GM12878 (cell line): ENCODE measurements around the gene PIK3R3. TPM values are rescaled to one million over a fixed set of nuclear protein-coding genes. Genes with fewer than 3 reads are reported as not detected.
A peak's percentile ranks its signal among the peaks of the same experiment; 100 is the strongest.

ENCODE experiments used
- ATAC-seq: fragments of 200-7000 bp; cut with Tn5 transposase; 3 replicates; pipeline ENCODE4 v1.9.1; 2020; ENCODE audit warnings: mild to moderate bottlenecking, moderate library complexity
- BruUV-seq: library from RNA; stranded (reverse); fragments of 400-500 nt; replicated peaks from 2 replicates; lab custom pipeline; 2021; lab: Mats Ljungman, UMichigan
- CTCF ChIA-PET: fragments of 300-600 bp; sonication (Branson Sonifier 250); formaldehyde crosslinking; extraction: SDS; loops from one replicate; lab custom pipeline; 2021; ENCODE audit warnings: inconsistent platforms; lab: Yijun Ruan, JAX
- POLR2A ChIA-PET: fragments of 350-600 bp; formaldehyde crosslinking; extraction: SDS; loops from one replicate; lab custom pipeline; 2021; ENCODE audit warnings: inconsistent platforms; lab: Charles Lee
- RAD21 ChIA-PET: fragments of 300-600 bp; sonication (Branson Sonifier 250); formaldehyde crosslinking; loops from one replicate; lab custom pipeline; 2023; ENCODE audit warnings: antibody characterized with exemption; ENCODE audit not compliant: unreplicated experiment; lab: Charles Lee
- SMC1A ChIA-PET: fragments of 300-600 bp; sonication (Branson Sonifier 250); formaldehyde crosslinking; loops from one replicate; lab custom pipeline; 2023; ENCODE audit not compliant: unreplicated experiment, uncharacterized antibody; lab: Charles Lee
- DNase-seq: peaks from one replicate; pipeline ENCODE4 v3.0.0-alpha.2; 2011; ENCODE audit warnings: low read depth, low spot score
- FAIRE-seq: peaks from 3 replicates; lab custom pipeline; 2011; peaks lifted over from hg19 to GRCh38; lab: Jason Lieb, UNC
- H2AFZ ChIP-seq: 2 replicates; pipeline ENCODE4 v1.6.0; 2011; ENCODE audit warnings: low read depth, low read length, control low read depth; ENCODE audit not compliant: control insufficient read depth
- H3K27ac ChIP-seq: 2 replicates; pipeline ENCODE4 v1.5.1; 2011; ENCODE audit warnings: control low read depth; ENCODE audit not compliant: control insufficient read depth, insufficient read depth
- H3K27me3 ChIP-seq, 2 experiments: replicated peaks in 1 of 2; 2 replicates each; pipeline versions ENCODE4 v1.6.0 to v1.6.1; 2011; ENCODE audit warnings: low read length in 1 of 2; ENCODE audit not compliant: control insufficient read depth in 2 of 2, insufficient read depth in 2 of 2
- H3K36me3 ChIP-seq, 2 experiments: 2 replicates each; pipeline ENCODE4 v1.5.1; 2011; ENCODE audit warnings: low read length in 1 of 2; ENCODE audit not compliant: control insufficient read depth in 2 of 2, insufficient read depth in 2 of 2
- H3K4me1 ChIP-seq: 2 replicates; pipeline ENCODE4 v1.6.1; 2011; ENCODE audit warnings: mild to moderate bottlenecking, low read length, moderate library complexity, mixed read lengths; ENCODE audit not compliant: control insufficient read depth, insufficient read depth
- H3K4me2 ChIP-seq: 2 replicates; pipeline ENCODE4 v1.6.0; 2011; ENCODE audit warnings: control low read depth; ENCODE audit not compliant: control insufficient read depth, insufficient read depth
- H3K4me3 ChIP-seq: fragments of 200-600 bp; sonication (generic); 2 replicates; pipeline ENCODE4 v1.5.1; 2016
- H3K79me2 ChIP-seq: 2 replicates; pipeline ENCODE4 v1.6.0; 2011; ENCODE audit warnings: low read length; ENCODE audit not compliant: control insufficient read depth, insufficient read depth
- H3K9ac ChIP-seq: 2 replicates; pipeline ENCODE4 v1.8.0; 2011; ENCODE audit warnings: low read length, control low read depth, mixed read lengths; ENCODE audit not compliant: control insufficient read depth, insufficient read depth
- H3K9me3 ChIP-seq: replicated peaks from 3 replicates; pipeline ENCODE4 v1.5.1; 2011; ENCODE audit warnings: mild to moderate bottlenecking, low read length; ENCODE audit not compliant: control insufficient read depth, insufficient read depth
- H4K20me1 ChIP-seq: 2 replicates; pipeline ENCODE4 v1.6.0; 2011; ENCODE audit not compliant: control insufficient read depth, insufficient read depth
- BCL11A ChIP-seq: IDR thresholded peaks from 2 replicates; pipeline ENCODE4 v1.6.1; 2011; ENCODE audit warnings: low read depth, low read length
- CTCF ChIP-seq, 3 experiments: IDR thresholded peaks in 2 of 3; conservative IDR thresholded peaks in 1 of 3; 2 replicates each; pipeline ENCODE4 v1.5.1; 2011; ENCODE audit warnings: low read depth in 3 of 3, low read length in 3 of 3, mild to moderate bottlenecking in 3 of 3, control low read depth in 2 of 3, moderate library complexity in 2 of 3, inconsistent platforms in 1 of 3, mixed read lengths in 1 of 3; ENCODE audit not compliant: control insufficient read depth in 2 of 3, insufficient read depth in 1 of 3; ENCODE audit errors: extremely low read depth in 1 of 3
- E4F1 ChIP-seq: fragments of 450-650 bp; IDR thresholded peaks from 2 replicates; pipeline ENCODE4 v1.6.1; 2018; ENCODE audit warnings: borderline replicate concordance, mild to moderate bottlenecking; ENCODE audit not compliant: partially characterized antibody
- ESRRA ChIP-seq: IDR thresholded peaks from 2 replicates; pipeline ENCODE4 v1.6.1; 2012; ENCODE audit warnings: mild to moderate bottlenecking, low read length, improper control_type of control experiment
- IKZF2 ChIP-seq, 2 experiments: fragments of 450-650 bp; IDR thresholded peaks; 2 replicates each; pipeline ENCODE4 v1.6.1; 2017; ENCODE audit warnings: mild to moderate bottlenecking in 2 of 2, moderate library complexity in 2 of 2
- IRF4 ChIP-seq: IDR thresholded peaks from 2 replicates; pipeline ENCODE4 v1.6.1; 2011; ENCODE audit warnings: low read depth, low read length
- JUNB ChIP-seq: IDR thresholded peaks from 2 replicates; pipeline ENCODE4 v1.6.1; 2016; ENCODE audit warnings: antibody characterized with exemption, mild to moderate bottlenecking
- RBBP5 ChIP-seq: fragments of 200-600 bp; sonication (generic); conservative IDR thresholded peaks from 2 replicates; pipeline ENCODE4 v1.6.1; 2016
- SMAD5 ChIP-seq: IDR thresholded peaks from 2 replicates; pipeline ENCODE4 v1.6.1; 2016; ENCODE audit warnings: antibody characterized with exemption, low read depth
- ZBTB33 ChIP-seq: fragments of 450-650 bp; IDR thresholded peaks from 2 replicates; pipeline ENCODE4 v1.6.1; 2017; ENCODE audit warnings: mild to moderate bottlenecking
- ZNF384 ChIP-seq: IDR thresholded peaks from 2 replicates; pipeline ENCODE4 v1.6.1; 2012; ENCODE audit warnings: low read depth, mild to moderate bottlenecking, low read length, improper control_type of control experiment, borderline replicate concordance
- ZZZ3 ChIP-seq: IDR thresholded peaks from 2 replicates; pipeline ENCODE4 v1.6.1; 2011; ENCODE audit warnings: low read depth; ENCODE audit not compliant: control insufficient read depth, insufficient read length
- WGBS: methylation state at CpG from one replicate; pipeline ENCODE4 v1.1.6; 2016; ENCODE audit warnings: low lambda C conversion rate; ENCODE audit not compliant: insufficient replicate concordance, insufficient coverage; ENCODE audit errors: missing lambda C conversion rate; 5-methylcytosine and 5-hydroxymethylcytosine counted together
- in situ Hi-C: fragments of 300-500 bp; cut with MboI; formaldehyde crosslinking; loops from 9 replicates; pipeline ENCODE4 v1.14.3; 2018; ENCODE audit warnings: mixed read lengths
- intact Hi-C: fragments of 100-400 bp; cut with micrococcal nuclease; formaldehyde crosslinking; loops from one replicate; pipeline ENCODE4 v1.14.2; 2022; ENCODE audit not compliant: unreplicated experiment
- polyA plus RNA-seq, 11 experiments: library from polyadenylated mRNA; depleted of rRNA in 4 of 11; unstranded in 6 of 11; stranded (reverse) in 5 of 11; fragments of >200 nt; fragmentation: Nextera tagmentation in 4 of 11; fragmentation: Illumina TruSeq in 1 of 11; extraction: Ambion mirVana in 4 of 11; extraction: Trizol in 1 of 11; gene quantifications; 1 replicate in 1 of 11; 2 replicates in 10 of 11; pipeline versions ENCODE4 v1.2.1 to v1.2.3, GENCODE V29; 2011 to 2016; ENCODE audit warnings: inconsistent platforms in 2 of 11, missing spikeins in 2 of 11, low read depth in 1 of 11
- total RNA-seq, 4 experiments: library from RNA; depleted of rRNA in 3 of 4; stranded (reverse); fragments of >200 nt in 3 of 4; fragmentation: Illumina TruSeq in 1 of 4; extraction: Trizol in 1 of 4; gene quantifications; 2 replicates each; pipeline versions ENCODE4 v1.2.1 to v1.2.3, GENCODE V29; 2013 to 2021
- TF ChIP-seq, protein P1 (sequence below): fragments of 450-650 bp; IDR thresholded peaks from 2 replicates; pipeline ENCODE4 v1.6.1; 2018; ENCODE audit warnings: mild to moderate bottlenecking, low read depth, moderate library complexity; ENCODE audit not compliant: partially characterized antibody

PIK3R3 gene
- total and polyA plus RNA-seq, 10 of the 15 experiments (the other 5 are each of a cell fraction or from before 2014, with no cell fraction given) = 4.8 to 27.0 (median 19.8) TPM

DNA sequence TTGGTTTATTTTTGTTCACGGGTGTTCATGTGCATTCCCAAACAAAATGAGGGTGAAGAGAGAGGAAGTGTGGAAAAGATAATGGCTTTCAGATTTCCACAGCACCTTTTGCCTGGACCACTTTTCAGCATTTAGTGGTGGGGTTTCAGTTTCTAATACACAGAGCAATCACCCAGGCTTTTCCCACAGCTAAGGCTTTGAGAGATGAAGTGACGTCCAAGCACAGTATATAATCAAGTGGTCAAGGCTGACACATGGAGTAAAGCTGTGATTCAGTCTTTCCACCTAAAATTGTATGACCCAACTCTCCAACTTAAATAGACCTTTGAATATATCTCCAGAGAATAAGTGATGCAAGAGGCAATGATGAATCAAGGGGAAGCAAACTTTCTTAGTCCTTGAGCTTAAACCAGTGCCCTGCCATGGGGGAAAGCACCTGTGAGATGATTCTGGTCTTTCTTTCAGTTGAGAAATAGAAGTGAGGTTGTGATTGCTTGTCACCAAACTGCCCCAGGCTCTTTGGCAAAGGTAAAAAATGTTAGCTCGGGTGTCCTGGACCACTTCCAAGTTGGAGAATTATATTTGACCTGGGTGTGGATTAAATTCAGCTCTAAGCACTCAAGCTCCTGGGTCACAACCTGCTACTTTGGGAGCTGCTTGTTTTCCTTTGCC, 2.4 kb upstream of the PIK3R3 start:
- H3K27ac ChIP-seq = peak overlapping the region; percentile 98
- BruUV-seq = no TSS peak
- no peaks in the 10 kb centered on the region for H3K9me3 ChIP-seq
- ChIA-PET CTCF (interaction anchor here (0.7 to 1.6 kb wide), 11 partner anchors 9 to 98 kb away, joined by 3 to 8 read pairs (median 4); partner anchors contain the start of gene TSPAN1), SMC1A (interaction anchor here (0.7 to 3.3 kb wide), 23 partner anchors 11 to 100 kb away, joined by 3 to 13 read pairs (median 5); partner anchors contain the start of gene TSPAN1), RAD21 (interaction anchor here (0.8 to 2.1 kb wide), 17 partner anchors 11 to 281 kb away, joined by 3 to 13 read pairs (median 3); no protein-coding TSS in a partner anchor), POLR2A (interaction anchor here (0.7 to 2.0 kb wide), 13 partner anchors 8 to 92 kb away, joined by 3 to 8 read pairs (median 4); partner anchors contain the start of gene TSPAN1)
- H3K36me3 ChIP-seq = no peaks in the 10 kb centered on the region
- peaks cover 16% of the 10 kb centered on the region for H3K4me1 ChIP-seq
- H3K9ac ChIP-seq = no peak overlapping the region
- ATAC-seq (peak; percentile 18), FAIRE-seq (no peak), DNase-seq (peak; percentile 56)
- no peaks in the 10 kb centered on the region for H4K20me1 ChIP-seq
- H3K4me2 ChIP-seq = peak overlapping the region; percentile 99
- in situ Hi-C loops = no loop called here
- peaks cover 23% of the 10 kb centered on the region for H3K79me2 ChIP-seq
- 0% methylated on average over 3 of the region's 3 CpGs for WGBS
- H3K27me3 ChIP-seq = no peaks in the 10 kb centered on the region
- H3K4me3 ChIP-seq = peak overlapping the region; percentile 29; the same call in 1 of the 2 replicates
- H2AFZ ChIP-seq = 0 out of 2 replicates have a peak overlapping the region, but pooled peaks have one; percentile 8
- intact Hi-C loops = loop anchor here (5.0 to 10.0 kb wide), 2 partner anchors 72 to 200 kb away; no protein-coding TSS in a partner anchor
- TF ChIP-seq ZZZ3 = no peak
- TF ChIP-seq CTCF (IDR thresholded peaks at IDR 0.05 in 2 of 3, conservative IDR thresholded peaks at IDR 0.05 in 1 of 3; ENCODE audit: control insufficient read depth in 2 of 3, extremely low read depth in 1 of 3, insufficient read depth in 1 of 3, low read depth in 3 of 3, low read length in 3 of 3) = no peak
- TF ChIP-seq, protein P1, sequence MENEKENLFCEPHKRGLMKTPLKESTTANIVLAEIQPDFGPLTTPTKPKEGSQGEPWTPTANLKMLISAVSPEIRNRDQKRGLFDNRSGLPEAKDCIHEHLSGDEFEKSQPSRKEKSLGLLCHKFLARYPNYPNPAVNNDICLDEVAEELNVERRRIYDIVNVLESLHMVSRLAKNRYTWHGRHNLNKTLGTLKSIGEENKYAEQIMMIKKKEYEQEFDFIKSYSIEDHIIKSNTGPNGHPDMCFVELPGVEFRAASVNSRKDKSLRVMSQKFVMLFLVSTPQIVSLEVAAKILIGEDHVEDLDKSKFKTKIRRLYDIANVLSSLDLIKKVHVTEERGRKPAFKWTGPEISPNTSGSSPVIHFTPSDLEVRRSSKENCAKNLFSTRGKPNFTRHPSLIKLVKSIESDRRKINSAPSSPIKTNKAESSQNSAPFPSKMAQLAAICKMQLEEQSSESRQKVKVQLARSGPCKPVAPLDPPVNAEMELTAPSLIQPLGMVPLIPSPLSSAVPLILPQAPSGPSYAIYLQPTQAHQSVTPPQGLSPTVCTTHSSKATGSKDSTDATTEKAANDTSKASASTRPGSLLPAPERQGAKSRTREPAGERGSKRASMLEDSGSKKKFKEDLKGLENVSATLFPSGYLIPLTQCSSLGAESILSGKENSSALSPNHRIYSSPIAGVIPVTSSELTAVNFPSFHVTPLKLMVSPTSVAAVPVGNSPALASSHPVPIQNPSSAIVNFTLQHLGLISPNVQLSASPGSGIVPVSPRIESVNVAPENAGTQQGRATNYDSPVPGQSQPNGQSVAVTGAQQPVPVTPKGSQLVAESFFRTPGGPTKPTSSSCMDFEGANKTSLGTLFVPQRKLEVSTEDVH = no peak
- no peak for TF ChIP-seq ESRRA
- peak; percentile 72 to 79; a peak in 2 of 4 replicates for TF ChIP-seq IKZF2 (IDR thresholded peaks at IDR 0.05)
- peak; percentile 4; the same call in 1 of the 2 replicates for TF ChIP-seq BCL11A
- TF ChIP-seq E4F1 = no peak
- TF ChIP-seq RBBP5 = no peak
- no peak for TF ChIP-seq ZBTB33
- TF ChIP-seq ZNF384 = no peak
- no peak for TF ChIP-seq IRF4
- peak; percentile 15; the same call in 1 of the 2 replicates for TF ChIP-seq JUNB
- TF ChIP-seq SMAD5 = no peak
